Epithelial cell of proximal tubule (primary cell): ENCODE data around the gene KIF13A. TPM values are rescaled to one million over a fixed set of nuclear protein-coding genes. Genes with fewer than 3 reads are reported as not detected.

Source experiments
- DNase-seq: peaks from one replicate; pipeline ENCODE4 v3.0.0-alpha.2; 2011; ENCODE audit warnings: low read depth
- H3K4me3 ChIP-seq: 2 replicates; pipeline ENCODE4 v1.5.1; 2011; ENCODE audit warnings: low read depth, mild to moderate bottlenecking, low read length
- CTCF ChIP-seq: conservative IDR thresholded peaks from 2 replicates; pipeline ENCODE4 v1.5.1; 2012; ENCODE audit warnings: low read depth, mild to moderate bottlenecking, low read length
- total RNA-seq: library from RNA; depleted of rRNA; stranded (reverse); fragments of >200 nt; gene quantifications from 2 replicates; pipeline ENCODE4 v1.2.3, GENCODE V29; 2015

KIF13A gene
- total RNA-seq, 1 donor from 2014 or later: 12.5 TPM

GRCh38 chr6:17729223-17730077, 258.0 kb downstream of the KIF13A start:
- no peak overlapping the region for H3K4me3 ChIP-seq
- no peak for DNase-seq
- no peak for TF ChIP-seq CTCF

- TF ChIP-seq CTCF: no peak
- H3K4me3 ChIP-seq: no peak overlapping the region
- no peak for DNase-seq
Measured at GRCh38 chr6:17728551-17729222, 258.7 kb downstream of the KIF13A start.

GRCh38 chr6:17725083-17725482, 262.4 kb downstream of the KIF13A start:
- H3K4me3 ChIP-seq: no peak overlapping the region
- TF ChIP-seq CTCF: no peak
- DNase-seq: no peak

GRCh38 chr6:17724341-17724740, 263.1 kb downstream of the KIF13A start:
- H3K4me3 ChIP-seq: no peak overlapping the region
- no peak for DNase-seq

GRCh38 chr6:17721671-17722070, 265.8 kb downstream of the KIF13A start:
- no peak overlapping the region for H3K4me3 ChIP-seq

More at GRCh38 chr6:17724341-17724740, 263.1 kb downstream of the KIF13A start:
- TF ChIP-seq CTCF: no peak

GRCh38 chr6:17719323-17720041, 268.0 kb downstream of the KIF13A start:
- H3K4me3 ChIP-seq: no peak overlapping the region
- TF ChIP-seq CTCF: no peak
- no peak for DNase-seq

More at GRCh38 chr6:17721671-17722070, 265.8 kb downstream of the KIF13A start:
- no peak for TF ChIP-seq CTCF
- no peak for DNase-seq
